Neural progenitor cell (in vitro differentiated cells): ENCODE results near the gene TGFBR2. TPM values are rescaled to one million over a fixed set of nuclear protein-coding genes. Genes with fewer than 3 reads are reported as not detected.

Experiments used
- DNase-seq: peaks from one replicate; pipeline ENCODE4 v3.0.0-alpha.2; 2016; ENCODE audit warnings: low spot score
- H2AFZ ChIP-seq: fragments of 200-600 bp; sonication (generic); replicated peaks from 2 replicates; pipeline ENCODE4 v1.6.1; 2016; ENCODE audit warnings: antibody characterized with exemption
- H3F3A ChIP-seq: fragments of 200-600 bp; sonication (generic); 2 replicates; pipeline ENCODE4 v1.6.1; 2016; ENCODE audit warnings: antibody characterized with exemption, low read depth
- H3K27ac ChIP-seq: fragments of 200-600 bp; sonication (generic); 2 replicates; pipeline ENCODE4 v1.5.1; 2016; ENCODE audit warnings: mild to moderate bottlenecking
- H3K27me3 ChIP-seq: fragments of 200-600 bp; sonication (generic); 2 replicates; pipeline ENCODE4 v1.6.1; 2016; ENCODE audit warnings: mild to moderate bottlenecking, moderate library complexity
- H3K36me3 ChIP-seq: fragments of 200-600 bp; sonication (generic); 2 replicates; pipeline ENCODE4 v1.5.1; 2016
- H3K4me1 ChIP-seq: fragments of 200-600 bp; sonication (generic); 2 replicates; pipeline ENCODE4 v1.6.1; 2016; ENCODE audit warnings: mixed run types
- H3K4me2 ChIP-seq: fragments of 200-600 bp; sonication (generic); 2 replicates; pipeline ENCODE4 v1.6.1; 2016
- H3K4me3 ChIP-seq: fragments of 200-600 bp; sonication (generic); 2 replicates; pipeline ENCODE4 v1.5.1; 2016
- H3K79me2 ChIP-seq: fragments of 200-600 bp; sonication (generic); 2 replicates; pipeline ENCODE4 v1.6.1; 2016; ENCODE audit warnings: low read depth
- H3K9ac ChIP-seq: fragments of 200-600 bp; sonication (generic); 2 replicates; pipeline ENCODE4 v1.6.1; 2016
- H3K9me3 ChIP-seq: fragments of 200-600 bp; sonication (generic); 2 replicates; pipeline ENCODE4 v1.5.1; 2016; ENCODE audit warnings: low read depth
- H4K20me1 ChIP-seq: fragments of 200-600 bp; sonication (generic); 2 replicates; pipeline ENCODE4 v1.6.1; 2016; ENCODE audit warnings: low read depth
- H3K27ac Mint-ChIP-seq: 3 replicates; pipeline ENCODE4 v1.8.0; 2021; ENCODE audit warnings: mixed read lengths
- H3K27me3 Mint-ChIP-seq: 2 replicates; pipeline ENCODE4 v1.8.0; 2022; ENCODE audit warnings: low read depth, mild to moderate bottlenecking, inconsistent platforms, moderate library complexity, mixed read lengths; ENCODE audit not compliant: insufficient read depth
- H3K36me3 Mint-ChIP-seq: 3 replicates; pipeline ENCODE4 v1.8.0; 2021; ENCODE audit warnings: mixed read lengths
- H3K4me1 Mint-ChIP-seq: 3 replicates; pipeline ENCODE4 v1.8.0; 2021; ENCODE audit warnings: mixed read lengths
- H3K4me3 Mint-ChIP-seq: 3 replicates; pipeline ENCODE4 v1.8.0; 2021; ENCODE audit warnings: mild to moderate bottlenecking, moderate library complexity, mixed read lengths
- H3K9me3 Mint-ChIP-seq: 3 replicates; pipeline ENCODE4 v1.8.0; 2020; ENCODE audit warnings: mixed read lengths
- CTCF ChIP-seq: fragments of 200-600 bp; sonication (generic); IDR thresholded peaks from 2 replicates; pipeline ENCODE4 v1.5.1; 2017; ENCODE audit warnings: antibody characterized with exemption, mild to moderate bottlenecking
- EZH2 ChIP-seq: fragments of 200-600 bp; sonication (generic); IDR thresholded peaks from 2 replicates; pipeline ENCODE4 v1.6.1; 2017; ENCODE audit warnings: antibody characterized with exemption, mild to moderate bottlenecking, moderate library complexity
- EZH2phosphoT487 ChIP-seq: fragments of 200-600 bp; sonication (generic); IDR thresholded peaks from 2 replicates; pipeline ENCODE4 v1.6.1; 2017; ENCODE audit warnings: antibody characterized with exemption
- total RNA-seq: library from RNA; depleted of rRNA; stranded (reverse); fragments of >200 nt; gene quantifications from 2 replicates; pipeline ENCODE4 v1.2.3, GENCODE V29; 2015; ENCODE audit warnings: low replicate concordance

The TGFBR2 gene
- total RNA-seq, 1 donor from 2014 or later = 7.3 TPM

- Mint-ChIP-seq H3K27me3 (no peaks in the 10 kb centered on the region), H3K27ac (no peak overlapping the region), H3K36me3 (no peaks in the 10 kb centered on the region), H3K4me1 (no peaks in the 10 kb centered on the region), H3K9me3 (peaks cover 3% of the 10 kb centered on the region), H3K4me3 (no peak overlapping the region)
- Histone ChIP-seq H3K79me2 (no peaks in the 10 kb centered on the region), H4K20me1 (no peaks in the 10 kb centered on the region), H3K27me3 (no peaks in the 10 kb centered on the region), H3K9ac (no peak overlapping the region), H2AFZ (no peak overlapping the region), H3K4me1 (no peaks in the 10 kb centered on the region), H3K9me3 (no peaks in the 10 kb centered on the region), H3F3A (no peaks in the 10 kb centered on the region), H3K36me3 (no peaks in the 10 kb centered on the region), H3K4me3 (no peak overlapping the region), H3K4me2 (no peak overlapping the region), H3K27ac (no peak overlapping the region)
- TF ChIP-seq EZH2phosphoT487 (no peak), EZH2 (no peak), CTCF (no peak)
- DNase-seq = no peak
These were observed 107.6 kb downstream of the TGFBR2 start for GRCh38 chr3:30713885-30714503.

- Histone ChIP-seq H3K4me1 (no peaks in the 10 kb centered on the region), H3K36me3 (no peaks in the 10 kb centered on the region), H3K9me3 (no peaks in the 10 kb centered on the region), H3K79me2 (no peaks in the 10 kb centered on the region), H3K27ac (no peak overlapping the region), H3F3A (no peaks in the 10 kb centered on the region), H3K4me2 (no peak overlapping the region), H2AFZ (no peak overlapping the region), H3K4me3 (no peak overlapping the region), H4K20me1 (no peaks in the 10 kb centered on the region), H3K27me3 (no peaks in the 10 kb centered on the region), H3K9ac (no peak overlapping the region)
- Mint-ChIP-seq H3K4me1 (no peaks in the 10 kb centered on the region), H3K36me3 (no peaks in the 10 kb centered on the region), H3K27ac (no peak overlapping the region), H3K27me3 (no peaks in the 10 kb centered on the region), H3K4me3 (no peak overlapping the region), H3K9me3 (peaks cover 3% of the 10 kb centered on the region)
- DNase-seq = no peak
- no peak for TF ChIP-seq EZH2
- no peak for TF ChIP-seq EZH2phosphoT487
- no peak for TF ChIP-seq CTCF
These were observed 113.1 kb downstream of the TGFBR2 start for GRCh38 chr3:30719536-30719935.

- peaks cover 2% of the 10 kb centered on the region for H3K27me3 Mint-ChIP-seq
- no peaks in the 10 kb centered on the region for H3K9me3 ChIP-seq
- TF ChIP-seq EZH2phosphoT487 (no peak), CTCF (no peak)
- no peak overlapping the region for H2AFZ ChIP-seq
- no peak overlapping the region for H3K4me3 Mint-ChIP-seq
- no peak overlapping the region for H3K9ac ChIP-seq
- H3K4me3 ChIP-seq = no peak overlapping the region
- H3K27me3 ChIP-seq = no peaks in the 10 kb centered on the region
- no peak overlapping the region for H3K4me2 ChIP-seq
- no peaks in the 10 kb centered on the region for H3K36me3 Mint-ChIP-seq
- H3K36me3 ChIP-seq = no peaks in the 10 kb centered on the region
- no peaks in the 10 kb centered on the region for H4K20me1 ChIP-seq
- H3K27ac ChIP-seq = no peak overlapping the region
- no peak for DNase-seq
- no peaks in the 10 kb centered on the region for H3K4me1 ChIP-seq
- no peak overlapping the region for H3K27ac Mint-ChIP-seq
- H3K4me1 Mint-ChIP-seq = no peaks in the 10 kb centered on the region
- H3K79me2 ChIP-seq = no peaks in the 10 kb centered on the region
- H3F3A ChIP-seq = no peaks in the 10 kb centered on the region
- no peaks in the 10 kb centered on the region for H3K9me3 Mint-ChIP-seq
These were observed 114.3 kb downstream of the TGFBR2 start for GRCh38 chr3:30720586-30721313.
